ENCODE measurements around the gene DIPK1A.
A peak's percentile ranks its signal among the peaks of the same experiment; 100 is the strongest.

DIPK1A gene

GRCh38 chr1:92923664-92924063, 37.6 kb downstream of the DIPK1A start:
- TF ChIP-seq POLR2AphosphoS5 (IDR thresholded peaks at IDR 0.05; ENCODE audit: low read depth, low read length) (no peak), POLR2A (IDR thresholded peaks at IDR 0.05; ENCODE audit: low read depth, low read length) (no peak), SPI1 (IDR thresholded peaks at IDR 0.05; ENCODE audit: low read depth, low read length) (no peak), PAX5 (IDR thresholded peaks at IDR 0.05; ENCODE audit: insufficient read depth, low read length, severe bottlenecking) (no peak), POU2F2 (IDR thresholded peaks at IDR 0.05; ENCODE audit: low read depth, low read length) (no peak)
- no peak for FAIRE-seq
- no peak for DNase-seq (ENCODE audit: insufficient read length, low spot score)

GRCh38 chr1:92922356-92923035, 38.8 kb downstream of the DIPK1A start:
- TF ChIP-seq POLR2AphosphoS5 (IDR thresholded peaks at IDR 0.05; ENCODE audit: low read depth, low read length) (no peak), PAX5 (IDR thresholded peaks at IDR 0.05; ENCODE audit: insufficient read depth, low read length, severe bottlenecking) (no peak), TAF1 (IDR thresholded peaks at IDR 0.05; ENCODE audit: low read depth, low read length) (no peak), POU2F2 (IDR thresholded peaks at IDR 0.05; ENCODE audit: low read depth, low read length) (no peak), SPI1 (IDR thresholded peaks at IDR 0.05; ENCODE audit: low read depth, low read length) (no peak), POLR2A (IDR thresholded peaks at IDR 0.05; ENCODE audit: low read depth, low read length) (no peak)
- DNase-seq (ENCODE audit: insufficient read length, low spot score) = no peak
- no peak for FAIRE-seq

- FAIRE-seq (no peak), DNase-seq (ENCODE audit: insufficient read length, low spot score) (no peak)
- TF ChIP-seq POLR2AphosphoS5 (IDR thresholded peaks at IDR 0.05; ENCODE audit: low read depth, low read length) = no peak
- TF ChIP-seq POLR2A (IDR thresholded peaks at IDR 0.05; ENCODE audit: low read depth, low read length) = no peak
- TF ChIP-seq PAX5 (IDR thresholded peaks at IDR 0.05; ENCODE audit: insufficient read depth, low read length, severe bottlenecking) = no peak
- no peak for TF ChIP-seq TAF1 (IDR thresholded peaks at IDR 0.05; ENCODE audit: low read depth, low read length)
- no peak for TF ChIP-seq POU2F2 (IDR thresholded peaks at IDR 0.05; ENCODE audit: low read depth, low read length)
Observed at GRCh38 chr1:92921031-92922023, 39.9 kb downstream of the DIPK1A start.

- no peak for DNase-seq (ENCODE audit: insufficient read length, low spot score)
- no peak for FAIRE-seq
- TF ChIP-seq PAX5 (IDR thresholded peaks at IDR 0.05; ENCODE audit: insufficient read depth, low read length, severe bottlenecking) = no peak
- TF ChIP-seq TAF1 (IDR thresholded peaks at IDR 0.05; ENCODE audit: low read depth, low read length) = no peak
- TF ChIP-seq POU2F2 (IDR thresholded peaks at IDR 0.05; ENCODE audit: low read depth, low read length) = no peak
- TF ChIP-seq SPI1 (IDR thresholded peaks at IDR 0.05; ENCODE audit: low read depth, low read length) = no peak
- TF ChIP-seq POLR2AphosphoS5 (IDR thresholded peaks at IDR 0.05; ENCODE audit: low read depth, low read length) = no peak
- TF ChIP-seq POLR2A (IDR thresholded peaks at IDR 0.05; ENCODE audit: low read depth, low read length) = no peak
Observed at GRCh38 chr1:92916899-92917298, 44.4 kb downstream of the DIPK1A start.

- peak; percentile 71 for FAIRE-seq
- no peak for DNase-seq (ENCODE audit: insufficient read length, low spot score)
- TF ChIP-seq PAX5 (IDR thresholded peaks at IDR 0.05; ENCODE audit: insufficient read depth, low read length, severe bottlenecking) (no peak), POLR2AphosphoS5 (IDR thresholded peaks at IDR 0.05; ENCODE audit: low read depth, low read length) (no peak), TAF1 (IDR thresholded peaks at IDR 0.05; ENCODE audit: low read depth, low read length) (no peak), POLR2A (IDR thresholded peaks at IDR 0.05; ENCODE audit: low read depth, low read length) (no peak), SPI1 (IDR thresholded peaks at IDR 0.05; ENCODE audit: low read depth, low read length) (no peak), POU2F2 (IDR thresholded peaks at IDR 0.05; ENCODE audit: low read depth, low read length) (no peak)
Observed at GRCh38 chr1:92915547-92915946, 45.7 kb downstream of the DIPK1A start.

- no peak for FAIRE-seq
- DNase-seq (ENCODE audit: insufficient read length, low spot score) = no peak
- TF ChIP-seq PAX5 (IDR thresholded peaks at IDR 0.05; ENCODE audit: insufficient read depth, low read length, severe bottlenecking) (no peak), SPI1 (IDR thresholded peaks at IDR 0.05; ENCODE audit: low read depth, low read length) (no peak), TAF1 (IDR thresholded peaks at IDR 0.05; ENCODE audit: low read depth, low read length) (no peak), POU2F2 (IDR thresholded peaks at IDR 0.05; ENCODE audit: low read depth, low read length) (no peak), POLR2A (IDR thresholded peaks at IDR 0.05; ENCODE audit: low read depth, low read length) (no peak)
Observed at GRCh38 chr1:92913093-92913819, 48.0 kb downstream of the DIPK1A start.

GRCh38 chr1:92910081-92910480, 51.2 kb downstream of the DIPK1A start:
- DNase-seq (ENCODE audit: insufficient read length, low spot score) (no peak), FAIRE-seq (no peak)
- TF ChIP-seq SPI1 (IDR thresholded peaks at IDR 0.05; ENCODE audit: low read depth, low read length) (no peak), POLR2AphosphoS5 (IDR thresholded peaks at IDR 0.05; ENCODE audit: low read depth, low read length) (no peak), PAX5 (IDR thresholded peaks at IDR 0.05; ENCODE audit: insufficient read depth, low read length, severe bottlenecking) (no peak), POLR2A (IDR thresholded peaks at IDR 0.05; ENCODE audit: low read depth, low read length) (no peak), TAF1 (IDR thresholded peaks at IDR 0.05; ENCODE audit: low read depth, low read length) (no peak), POU2F2 (IDR thresholded peaks at IDR 0.05; ENCODE audit: low read depth, low read length) (no peak)

- no peak for TF ChIP-seq PAX5 (IDR thresholded peaks at IDR 0.05; ENCODE audit: insufficient read depth, low read length, severe bottlenecking)
- no peak for TF ChIP-seq SPI1 (IDR thresholded peaks at IDR 0.05; ENCODE audit: low read depth, low read length)
- no peak for TF ChIP-seq POU2F2 (IDR thresholded peaks at IDR 0.05; ENCODE audit: low read depth, low read length)
- TF ChIP-seq POLR2A (IDR thresholded peaks at IDR 0.05; ENCODE audit: low read depth, low read length) = no peak
- no peak for TF ChIP-seq POLR2AphosphoS5 (IDR thresholded peaks at IDR 0.05; ENCODE audit: low read depth, low read length)
- no peak for TF ChIP-seq TAF1 (IDR thresholded peaks at IDR 0.05; ENCODE audit: low read depth, low read length)
- no peak for FAIRE-seq
- DNase-seq (ENCODE audit: insufficient read length, low spot score) = no peak
Observed at GRCh38 chr1:92909321-92909720, 51.9 kb downstream of the DIPK1A start.
